ENCODE measurements around the gene PKLR.

PKLR gene

DNA sequence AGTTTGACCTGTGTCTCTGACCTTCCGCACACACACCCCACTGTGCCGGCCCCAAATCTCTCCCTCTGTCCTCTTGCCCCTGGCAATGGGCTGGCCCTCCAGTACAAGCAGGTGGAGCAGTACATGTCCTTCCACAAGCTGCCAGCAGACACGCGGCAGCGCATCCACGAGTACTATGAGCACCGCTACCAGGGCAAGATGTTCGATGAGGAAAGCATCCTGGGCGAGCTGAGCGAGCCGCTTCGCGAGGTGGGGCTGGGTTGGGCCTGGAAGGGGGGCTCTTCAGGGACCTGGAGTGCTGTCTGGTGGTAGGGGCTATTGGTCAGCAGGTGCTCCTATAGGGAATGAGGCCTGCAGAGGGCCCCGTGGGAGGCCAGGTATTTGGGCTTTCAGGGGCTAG lies 16.2 kb downstream of the PKLR start:
- no peak for DNase-seq (ENCODE audit: low read depth in 2 of 2)

DNA sequence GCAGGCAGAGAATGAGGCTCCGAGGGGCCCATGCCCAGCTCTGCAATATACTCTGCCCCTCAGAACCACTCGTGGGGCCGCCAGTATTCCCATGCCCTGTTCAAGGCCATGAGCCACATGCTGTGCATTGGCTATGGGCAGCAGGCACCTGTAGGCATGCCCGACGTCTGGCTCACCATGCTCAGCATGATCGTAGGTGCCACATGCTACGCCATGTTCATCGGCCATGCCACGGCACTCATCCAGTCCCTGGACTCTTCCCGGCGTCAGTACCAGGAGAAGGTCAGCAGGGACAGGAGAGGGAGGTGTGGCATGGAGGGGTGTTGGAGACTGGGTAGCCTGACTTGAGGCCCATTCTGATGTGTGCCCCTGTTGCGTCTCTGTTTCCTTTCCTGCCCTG lies 16.8 kb downstream of the PKLR start:
- no peak for DNase-seq (ENCODE audit: low read depth in 2 of 2)

DNA sequence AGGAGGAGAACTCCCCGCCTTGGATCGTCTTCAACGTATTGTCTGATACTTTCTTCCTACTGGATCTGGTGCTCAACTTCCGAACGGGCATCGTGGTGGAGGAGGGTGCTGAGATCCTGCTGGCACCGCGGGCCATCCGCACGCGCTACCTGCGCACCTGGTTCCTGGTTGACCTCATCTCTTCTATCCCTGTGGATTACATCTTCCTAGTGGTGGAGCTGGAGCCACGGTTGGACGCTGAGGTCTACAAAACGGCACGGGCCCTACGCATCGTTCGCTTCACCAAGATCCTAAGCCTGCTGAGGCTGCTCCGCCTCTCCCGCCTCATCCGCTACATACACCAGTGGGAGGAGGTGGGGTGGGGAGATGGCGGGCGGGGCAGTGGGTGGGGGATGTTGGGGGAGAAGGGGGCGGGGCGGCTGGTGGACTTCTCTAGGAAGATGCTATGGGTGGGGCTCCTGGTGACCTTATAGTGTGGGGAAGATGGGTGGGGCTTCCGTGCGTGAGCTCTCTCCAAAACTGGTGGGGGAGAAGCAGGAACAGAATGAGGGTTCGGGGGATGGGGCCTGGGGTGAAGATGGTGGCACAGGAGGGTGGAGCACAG lies 18.6 kb downstream of the PKLR start:
- no peak for DNase-seq (ENCODE audit: low read depth in 2 of 2)

DNA sequence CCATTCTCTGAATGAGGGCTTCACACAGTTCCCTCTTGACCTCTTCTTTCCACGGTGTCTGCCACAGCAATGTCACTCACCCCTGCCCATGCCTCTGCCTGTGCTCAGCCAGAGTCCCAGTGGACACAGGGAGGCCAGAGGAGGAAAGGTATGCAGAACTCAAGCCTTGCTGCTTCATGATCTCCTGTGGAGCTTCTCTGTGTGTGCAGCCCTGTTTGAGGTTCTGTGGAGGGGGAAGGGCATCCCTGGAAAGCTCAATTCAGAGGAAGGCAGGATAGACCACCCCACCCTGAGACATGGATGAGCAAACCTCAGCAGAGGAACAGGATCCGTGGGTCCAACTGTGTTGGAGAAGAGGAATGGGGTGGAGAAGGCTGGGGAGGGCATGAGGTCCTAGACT lies 22.0 kb downstream of the PKLR start:
- DNase-seq (ENCODE audit: low read depth in 2 of 2), result no peak

GRCh38 chr1:155278689-155279160 lies 22.5 kb downstream of the PKLR start:
- no peak for DNase-seq (ENCODE audit: low read depth in 2 of 2)

DNA sequence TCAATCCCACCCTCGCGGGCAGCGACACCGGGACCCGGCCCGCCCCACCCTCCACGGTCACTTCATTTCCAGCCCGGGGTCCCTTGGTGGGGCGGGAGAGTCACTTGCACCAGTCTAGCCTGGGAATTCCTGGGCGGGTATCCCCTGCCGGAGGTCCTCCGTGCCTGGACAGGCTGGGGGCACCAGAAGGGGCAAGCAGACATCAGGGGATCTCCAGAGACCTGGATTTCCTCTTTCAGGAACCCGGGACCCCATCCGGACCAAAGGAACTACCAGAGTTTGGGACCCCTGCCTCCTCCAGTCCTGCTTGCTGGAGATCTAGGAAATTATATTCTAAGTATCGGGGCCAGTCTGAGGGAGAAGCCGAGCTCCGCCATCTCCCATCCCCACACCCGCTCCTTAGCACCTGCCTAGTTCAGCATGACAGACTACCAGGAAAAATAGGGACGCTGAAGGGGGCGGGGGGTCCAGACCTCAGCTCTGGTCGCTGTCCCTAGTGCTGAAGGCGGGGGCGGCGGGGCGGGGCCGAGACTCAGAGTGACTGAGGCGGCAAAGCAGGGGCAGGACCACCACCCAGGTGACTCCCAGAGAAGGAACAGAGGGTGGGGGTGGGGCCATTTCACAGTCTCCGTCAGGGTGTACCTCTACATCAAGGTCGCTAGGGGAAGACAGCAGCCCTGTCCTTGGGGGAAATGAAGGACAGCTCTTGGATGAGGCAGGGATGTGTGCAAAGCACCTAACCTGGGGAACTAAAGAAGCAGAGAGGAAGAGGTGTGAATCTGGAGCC lies 23.1 kb downstream of the PKLR start:
- DNase-seq (ENCODE audit: low read depth in 2 of 2), result peak; percentile 24 to 71

DNA sequence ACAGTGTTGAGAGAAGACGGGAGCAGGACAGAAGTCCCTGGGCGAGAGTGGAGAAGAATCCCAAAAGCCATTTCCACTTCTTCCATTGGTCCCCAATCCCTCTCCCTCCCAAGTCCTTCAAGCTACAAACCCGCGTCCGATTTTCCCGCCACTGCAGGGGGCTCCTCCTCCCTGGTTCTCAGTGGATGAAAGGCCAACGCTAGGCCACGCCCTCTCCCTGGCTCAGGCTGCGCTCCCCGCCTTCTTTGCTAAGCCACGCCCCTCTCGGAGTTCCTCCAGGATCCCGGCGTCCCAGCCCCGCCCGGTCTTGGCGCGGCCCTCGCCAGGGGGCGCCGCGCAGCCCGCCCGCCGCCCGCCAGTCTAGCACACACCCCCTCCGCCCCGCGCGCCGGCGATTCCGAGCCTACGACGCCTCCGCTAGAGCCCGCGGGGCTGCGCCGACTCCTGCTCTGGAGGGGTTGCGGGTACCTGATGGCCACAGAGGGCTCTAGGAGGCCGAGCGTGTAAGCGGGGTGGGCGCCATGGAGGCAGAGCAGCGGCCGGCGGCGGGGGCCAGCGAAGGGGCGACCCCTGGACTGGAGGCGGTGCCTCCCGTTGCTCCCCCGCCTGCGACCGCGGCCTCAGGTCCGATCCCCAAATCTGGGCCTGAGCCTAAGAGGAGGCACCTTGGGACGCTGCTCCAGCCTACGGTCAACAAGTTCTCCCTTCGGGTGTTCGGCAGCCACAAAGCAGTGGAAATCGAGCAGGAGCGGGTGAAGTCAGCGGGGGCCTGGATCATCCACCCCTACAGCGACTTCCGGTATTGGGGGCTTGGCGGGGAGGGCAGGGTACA lies 24.0 kb downstream of the PKLR start, which contains the start of gene HCN3:
Gene HCN3 (plus strand): TSS at position 394 of the 832 bp plus-strand sequence. CDS start 128 bp downstream, at position 522.
- peak; percentile 80 to 89 for DNase-seq (ENCODE audit: low read depth in 2 of 2)

- DNase-seq (ENCODE audit: low read depth in 2 of 2), result peak; percentile 84 to 90
These were observed 27.6 kb downstream of the PKLR start, which contains the start of gene CLK2 for GRCh38 chr1:155273343-155274245. CLK2 (minus strand) TSS chr1:155273504; CDS start chr1:155270977, 2,527 bp downstream.

DNA sequence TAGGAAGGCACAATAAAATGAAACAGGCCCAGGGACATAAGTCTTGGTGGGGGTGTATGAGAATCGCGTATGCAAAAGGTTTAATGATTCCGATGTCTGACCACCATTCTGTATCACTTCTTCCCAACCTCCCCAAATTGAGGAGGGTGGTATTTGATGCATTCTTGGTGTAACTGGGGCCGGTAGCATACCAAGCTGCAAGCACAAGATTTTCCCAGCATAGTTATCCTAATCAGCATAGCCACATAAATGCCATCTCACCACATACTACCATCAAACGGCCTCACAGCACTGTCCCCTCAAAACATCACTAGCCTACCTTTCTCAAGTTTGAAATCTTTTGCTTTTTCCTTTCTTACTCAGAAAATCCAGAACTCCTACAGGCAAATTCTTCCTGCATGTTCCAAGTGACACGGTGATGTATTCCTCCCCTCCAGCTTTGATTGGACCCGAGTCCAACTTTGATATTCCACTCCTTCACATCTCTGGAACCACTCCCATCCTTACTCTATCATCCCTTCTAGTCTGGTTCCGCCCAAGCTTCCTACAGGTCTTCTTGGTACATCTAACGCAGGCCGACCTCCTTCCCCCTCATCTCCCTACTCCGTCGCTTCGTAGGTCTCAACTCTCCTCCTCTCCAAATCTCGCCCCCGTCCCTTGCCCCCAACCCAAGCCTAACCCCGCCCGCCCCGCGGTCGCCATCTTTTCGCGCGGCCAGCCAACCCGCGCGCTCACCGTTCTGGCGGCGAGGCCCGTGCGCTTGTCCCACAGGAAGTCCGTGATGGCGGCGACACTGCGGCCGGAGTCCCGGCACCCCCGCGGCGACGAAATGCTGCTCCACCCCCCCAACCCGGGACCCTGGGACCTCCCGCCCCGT lies 28.5 kb downstream of the PKLR start:
- no peak for DNase-seq (ENCODE audit: low read depth in 2 of 2)

- DNase-seq (ENCODE audit: low read depth in 2 of 2), result no peak
These were observed 31.9 kb downstream of the PKLR start for GRCh38 chr1:155269381-155269780.

GRCh38 chr1:155268630-155269029 lies 32.6 kb downstream of the PKLR start:
- DNase-seq (ENCODE audit: low read depth in 2 of 2), result no peak

- DNase-seq (ENCODE audit: low read depth in 2 of 2), result no peak
These were observed 33.9 kb downstream of the PKLR start for GRCh38 chr1:155267373-155267772.

DNA sequence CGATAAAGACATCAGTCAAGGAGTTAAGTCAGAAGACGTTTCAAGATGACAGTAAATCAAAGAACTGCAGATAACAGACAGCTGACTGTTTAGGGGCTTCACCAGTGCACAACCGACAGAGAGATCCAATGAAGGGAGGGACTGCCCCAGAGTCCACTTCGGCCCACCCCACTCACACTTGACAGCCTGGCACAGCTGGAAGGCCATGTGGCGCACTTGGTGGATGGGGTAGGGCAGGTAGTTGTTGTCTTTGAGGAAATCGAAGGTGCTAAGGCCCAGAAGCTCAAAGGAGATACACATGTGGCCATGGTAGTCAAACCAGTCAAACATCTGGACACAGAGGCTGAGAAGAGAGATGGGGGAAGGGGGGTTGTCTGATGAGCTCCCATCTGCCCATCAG lies 34.7 kb downstream of the PKLR start:
- DNase-seq (ENCODE audit: low read depth in 2 of 2), result no peak

GRCh38 chr1:155263067-155263466 lies 38.2 kb downstream of the PKLR start:
- DNase-seq (ENCODE audit: low read depth in 2 of 2), result no peak

GRCh38 chr1:155261852-155262673 lies 39.2 kb downstream of the PKLR start, which contains the start of gene SCAMP3:
SCAMP3 (minus strand) TSS chr1:155262360; CDS start chr1:155262151, 209 bp downstream.
- peak; percentile 63 to 71 for DNase-seq (ENCODE audit: low read depth in 2 of 2)

GRCh38 chr1:155261493-155261851 lies 39.8 kb downstream of the PKLR start:
- no peak for DNase-seq (ENCODE audit: low read depth in 2 of 2)

GRCh38 chr1:155260276-155260675 lies 41.0 kb downstream of the PKLR start:
- no peak for DNase-seq (ENCODE audit: low read depth in 2 of 2)

- DNase-seq (ENCODE audit: low read depth in 2 of 2), result no peak
These were observed 45.0 kb downstream of the PKLR start for GRCh38 chr1:155256058-155256852.
